ENCODE results near the gene TMEM81.

The TMEM81 gene

GRCh38 chr1:205041998-205042910, 42.0 kb downstream of the TMEM81 start:
- no peak for DNase-seq
- TF ChIP-seq CTCF (IDR thresholded peaks at IDR 0.05; ENCODE audit: borderline replicate concordance, extremely low read depth, low read length, poor library complexity, severe bottlenecking) = no peak
- no peak for TF ChIP-seq EZH2 (IDR thresholded peaks at IDR 0.05; ENCODE audit: borderline replicate concordance, low read depth, low read length, severe bottlenecking)
- H3K4me3 ChIP-seq (ENCODE audit: low read depth in 1 of 2, low read length in 2 of 2) = no peak overlapping the region
- H3K4me2 ChIP-seq (ENCODE audit: insufficient read depth, low read length) = no peak overlapping the region
- no peaks in the 10 kb centered on the region for H3K79me2 ChIP-seq (ENCODE audit: insufficient read depth, low read length)
- no peaks in the 10 kb centered on the region for H3K36me3 ChIP-seq (ENCODE audit: insufficient read depth, low read length)
- no peaks in the 10 kb centered on the region for H3K4me1 ChIP-seq (ENCODE audit: insufficient read depth, low read length)
- no peak overlapping the region for H3K9ac ChIP-seq (ENCODE audit: low read depth, low read length)
- ATAC-seq (ENCODE audit: insufficient read depth, low read depth) = no peak
- H3K27me3 ChIP-seq (ENCODE audit: insufficient read depth, low read length, poor library complexity) = peaks cover 15% of the 10 kb centered on the region
- H2AFZ ChIP-seq (ENCODE audit: low read depth, low read length) = no peak overlapping the region
- no peak overlapping the region for H3K27ac ChIP-seq (ENCODE audit: low read length)
- H3K9me3 ChIP-seq (ENCODE audit: insufficient read depth, low read length, severe bottlenecking) = no peaks in the 10 kb centered on the region
- peaks cover 5% of the 10 kb centered on the region; the same call in 1 of the 2 replicates for H4K20me1 ChIP-seq (ENCODE audit: insufficient read depth, low read length)

DNA sequence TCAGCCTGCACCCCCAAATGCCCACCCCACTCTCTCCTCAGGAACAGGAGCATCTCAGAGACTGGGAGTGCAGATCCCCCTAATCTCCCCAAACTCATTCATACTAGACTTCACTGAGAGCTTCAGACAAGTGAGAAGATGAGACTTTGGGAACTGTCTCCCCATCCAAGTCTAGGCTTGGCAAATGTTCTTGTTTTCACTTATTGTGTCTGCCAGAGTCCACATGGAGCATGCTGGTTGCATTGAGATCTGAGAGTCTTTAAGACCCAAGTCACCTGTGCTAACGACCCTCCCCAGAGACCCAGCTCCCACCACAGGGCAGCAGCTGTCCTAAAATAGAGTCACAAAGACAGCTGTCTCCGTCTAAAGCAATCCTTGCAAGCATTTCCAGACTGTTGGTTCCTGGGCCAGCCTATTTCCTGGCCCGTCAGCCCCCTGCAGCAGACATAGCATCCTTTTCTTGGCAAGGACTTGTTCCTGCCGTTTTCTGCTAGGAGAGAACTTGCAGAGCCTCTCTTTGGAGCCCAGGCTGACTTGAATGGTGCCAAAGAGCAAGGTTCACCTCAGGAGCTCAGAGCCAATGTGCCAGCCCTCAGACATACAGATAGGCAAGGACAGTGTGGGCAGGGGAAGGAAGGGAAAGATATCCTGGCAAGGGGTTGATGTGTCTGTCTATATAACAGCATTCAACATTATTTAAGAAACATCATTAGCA, 43.1 kb downstream of the TMEM81 start:
- no peak overlapping the region for H3K27ac ChIP-seq (ENCODE audit: low read length)
- peaks cover 13% of the 10 kb centered on the region for H3K27me3 ChIP-seq (ENCODE audit: insufficient read depth, low read length, poor library complexity)
- TF ChIP-seq EZH2 (IDR thresholded peaks at IDR 0.05; ENCODE audit: borderline replicate concordance, low read depth, low read length, severe bottlenecking) = no peak
- no peak for TF ChIP-seq CTCF (IDR thresholded peaks at IDR 0.05; ENCODE audit: borderline replicate concordance, extremely low read depth, low read length, poor library complexity, severe bottlenecking)
- no peaks in the 10 kb centered on the region for H3K36me3 ChIP-seq (ENCODE audit: insufficient read depth, low read length)
- no peak overlapping the region for H3K4me3 ChIP-seq (ENCODE audit: low read depth in 1 of 2, low read length in 2 of 2)
- ATAC-seq (ENCODE audit: insufficient read depth, low read depth) (no peak), DNase-seq (no peak)
- H3K4me2 ChIP-seq (ENCODE audit: insufficient read depth, low read length) = no peak overlapping the region
- H3K9me3 ChIP-seq (ENCODE audit: insufficient read depth, low read length, severe bottlenecking) = no peaks in the 10 kb centered on the region
- H3K9ac ChIP-seq (ENCODE audit: low read depth, low read length) = no peak overlapping the region
- H4K20me1 ChIP-seq (ENCODE audit: insufficient read depth, low read length) = peaks cover 5% of the 10 kb centered on the region; the same call in 1 of the 2 replicates
- no peaks in the 10 kb centered on the region for H3K79me2 ChIP-seq (ENCODE audit: insufficient read depth, low read length)
- H3K4me1 ChIP-seq (ENCODE audit: insufficient read depth, low read length) = no peaks in the 10 kb centered on the region
- no peak overlapping the region for H2AFZ ChIP-seq (ENCODE audit: low read depth, low read length)

DNA sequence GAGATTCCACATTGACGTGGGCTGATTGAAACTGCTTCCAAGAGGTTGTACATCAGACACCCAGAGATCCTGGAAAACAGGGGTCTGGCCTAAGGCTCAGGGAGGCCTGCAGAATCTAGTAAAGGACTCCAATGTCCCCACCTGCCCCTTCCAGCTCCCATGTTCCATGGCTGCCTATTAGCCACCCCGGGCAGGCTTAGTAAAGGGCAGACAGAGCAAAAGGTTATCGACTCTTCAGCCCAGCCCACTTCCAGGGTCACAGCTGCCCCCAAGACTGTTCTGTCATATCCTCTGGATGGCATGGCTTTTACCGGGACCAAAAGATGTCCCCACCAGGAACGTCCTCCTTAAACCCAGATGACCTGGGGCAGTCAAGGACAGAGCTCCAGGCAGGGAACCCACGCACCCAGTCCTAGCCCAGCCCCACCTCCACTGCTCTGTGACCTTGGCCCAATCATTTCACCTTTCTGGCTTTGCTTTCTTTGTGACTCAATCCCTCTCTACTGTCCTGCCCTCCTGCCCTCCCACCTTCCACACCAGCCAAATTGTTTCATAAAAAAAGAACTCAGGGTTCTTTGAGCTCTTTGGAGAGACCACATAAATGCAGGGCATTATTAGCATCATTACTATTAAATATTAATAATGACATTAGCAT, 46.0 kb downstream of the TMEM81 start:
- Histone ChIP-seq H3K9me3 (ENCODE audit: insufficient read depth, low read length, severe bottlenecking) (no peaks in the 10 kb centered on the region), H4K20me1 (ENCODE audit: insufficient read depth, low read length) (no peaks in the 10 kb centered on the region), H3K27me3 (ENCODE audit: insufficient read depth, low read length, poor library complexity) (peaks cover 8% of the 10 kb centered on the region), H3K4me1 (ENCODE audit: insufficient read depth, low read length) (no peaks in the 10 kb centered on the region), H2AFZ (ENCODE audit: low read depth, low read length) (no peak overlapping the region), H3K9ac (ENCODE audit: low read depth, low read length) (no peak overlapping the region), H3K4me3 (ENCODE audit: low read depth in 1 of 2, low read length in 2 of 2) (no peak overlapping the region), H3K4me2 (ENCODE audit: insufficient read depth, low read length) (no peak overlapping the region), H3K27ac (ENCODE audit: low read length) (no peak overlapping the region), H3K36me3 (ENCODE audit: insufficient read depth, low read length) (no peaks in the 10 kb centered on the region), H3K79me2 (ENCODE audit: insufficient read depth, low read length) (no peaks in the 10 kb centered on the region)
- no peak for DNase-seq
- no peak for TF ChIP-seq CTCF (IDR thresholded peaks at IDR 0.05; ENCODE audit: borderline replicate concordance, extremely low read depth, low read length, poor library complexity, severe bottlenecking)
- no peak for TF ChIP-seq EZH2 (IDR thresholded peaks at IDR 0.05; ENCODE audit: borderline replicate concordance, low read depth, low read length, severe bottlenecking)
- ATAC-seq (ENCODE audit: insufficient read depth, low read depth) = no peak
